Posterior cingulate gyrus (tissue), 11 donors: Measurements from ENCODE around the gene GLOD5.

Experiments used
- DNase-seq, 10 donors: peaks; one replicate each; pipeline versions ENCODE4 v3.0.0 to v3.0.0-alpha.2; 2020 to 2021; ENCODE audit warnings: mixed read lengths in 3 of 10
- intact Hi-C: fragments of 100-400 bp; cut with DNase I; formaldehyde crosslinking; loops from one replicate; pipeline ENCODE4 v1.15.1; 2023

GLOD5 gene

DNA sequence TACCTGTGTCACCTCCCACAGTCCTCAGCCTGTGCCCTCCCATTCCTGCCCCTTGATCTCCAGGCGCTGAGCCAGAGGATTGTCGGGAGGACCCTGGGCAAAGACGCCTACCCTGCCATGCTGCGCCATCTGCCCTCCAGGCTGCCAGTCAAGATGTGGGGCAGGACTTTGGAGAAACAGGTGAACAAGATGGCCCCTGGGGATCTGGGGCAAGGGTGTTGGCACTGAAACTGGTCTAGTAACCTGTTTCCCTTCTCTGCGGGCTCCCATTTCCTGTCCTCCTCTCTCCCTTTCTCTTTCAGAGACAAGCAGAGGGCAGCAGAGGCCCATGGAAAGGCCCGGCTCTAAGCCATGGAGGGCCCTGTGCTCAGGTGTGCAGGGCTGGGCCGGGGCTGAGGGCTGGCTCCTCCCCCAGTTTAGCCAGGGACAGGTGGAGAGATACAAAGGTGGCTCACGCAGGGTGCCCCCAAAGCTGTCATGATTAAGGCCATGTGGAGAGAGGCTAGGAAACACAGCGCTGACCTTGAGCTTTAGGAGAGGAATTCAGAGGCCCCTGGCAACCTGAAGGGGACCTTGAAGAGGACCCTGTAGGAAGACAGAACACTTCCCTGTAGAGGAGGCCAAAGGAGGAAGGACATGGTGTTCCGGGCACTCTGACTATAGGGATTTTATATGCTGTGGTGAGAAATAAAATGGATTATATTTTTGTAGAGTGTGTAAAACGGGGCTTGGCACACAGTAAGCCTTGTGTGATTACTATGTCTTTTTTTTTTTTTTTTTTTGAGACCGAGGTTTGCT lies at the start of gene GLOD5:
GLOD5 (plus strand) TSS at position 74 of the 798 bp plus-strand sequence; CDS start at position 118, 44 bp downstream.
- intact Hi-C loops: no loop called here
- no peak for DNase-seq

DNA sequence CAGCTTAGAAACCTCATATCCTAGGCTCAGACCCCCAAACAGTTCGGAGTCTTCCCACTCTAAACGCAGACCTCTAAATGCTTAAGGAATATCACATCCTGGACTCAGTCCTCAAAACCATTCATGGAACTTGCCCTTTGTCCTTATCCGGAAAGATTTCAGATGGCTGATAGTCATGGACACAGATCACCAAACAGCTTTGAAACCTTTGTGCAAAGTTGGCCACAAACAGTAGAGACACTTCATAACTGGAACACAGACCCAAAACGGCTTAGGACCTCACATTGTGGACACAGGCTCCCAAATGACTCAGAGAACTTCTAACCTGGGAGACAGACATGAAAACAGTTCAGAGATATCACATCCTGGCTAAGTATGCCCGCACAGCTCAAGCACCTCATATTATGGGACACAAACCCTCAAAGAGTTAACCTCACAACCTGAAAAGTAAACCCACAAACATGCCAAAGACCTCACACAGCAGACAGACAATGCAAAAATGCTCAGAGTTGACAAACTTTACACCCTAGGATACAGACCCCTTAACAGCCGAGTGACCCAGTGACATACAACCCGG lies 49.5 kb upstream of the GLOD5 start:
- no peak for DNase-seq
- intact Hi-C loops: no loop called here

DNA sequence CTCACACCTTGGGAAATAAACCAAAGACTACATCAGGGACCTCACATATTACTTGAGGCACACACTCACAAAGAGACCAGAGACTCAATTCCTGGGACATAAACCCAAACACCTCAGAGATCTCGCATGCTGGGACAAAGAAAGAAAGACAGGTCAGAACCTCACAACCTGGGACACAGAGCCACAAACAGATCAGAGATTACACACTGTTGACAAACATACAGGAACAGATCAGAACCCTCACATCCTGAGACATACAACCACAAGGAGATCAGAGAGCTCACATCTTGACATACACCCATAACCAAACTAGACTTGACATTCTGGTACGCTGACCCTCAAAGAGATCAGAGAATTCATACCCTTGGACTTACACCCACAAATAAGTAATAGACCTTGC lies 47.7 kb upstream of the GLOD5 start:
- DNase-seq: no peak
- intact Hi-C loops: no loop called here

DNA sequence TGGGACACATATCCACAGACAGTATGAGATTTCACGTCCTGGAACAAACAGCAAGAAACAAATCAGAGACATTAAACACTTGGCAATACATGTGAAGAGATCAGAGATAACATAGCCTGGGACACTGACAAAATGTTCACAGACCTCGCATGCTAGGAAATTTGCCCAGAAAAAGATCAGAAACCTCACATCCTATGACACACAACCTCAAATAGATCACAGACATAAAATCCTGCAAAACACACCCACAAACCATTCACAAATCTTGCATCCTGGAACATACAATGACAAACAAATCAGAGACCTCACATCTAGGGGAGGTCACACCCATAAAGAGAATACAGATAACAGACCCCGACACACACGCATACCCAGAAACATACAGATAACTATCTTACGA lies 47.0 kb upstream of the GLOD5 start:
- DNase-seq: no peak
- intact Hi-C loops: no loop called here

DNA sequence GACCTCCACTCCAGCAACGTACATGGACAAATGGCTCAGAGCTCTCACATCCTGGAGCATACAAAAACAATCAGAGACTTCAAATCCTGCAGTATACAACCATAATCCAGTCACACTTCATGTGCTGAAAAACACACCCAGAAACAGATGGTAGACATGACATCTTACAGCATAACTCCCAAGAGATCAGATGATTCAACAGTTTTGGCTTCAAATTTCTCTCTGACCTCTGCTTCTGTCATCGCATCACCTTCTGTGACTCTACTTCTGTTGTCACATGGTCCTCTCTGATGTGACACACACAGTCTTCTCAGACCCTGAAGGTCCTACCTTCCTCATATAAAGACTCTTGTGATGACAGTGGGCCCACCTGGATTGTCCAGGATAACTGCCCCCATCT lies 46.5 kb upstream of the GLOD5 start:
- DNase-seq: no peak
- intact Hi-C loops: no loop called here

DNA sequence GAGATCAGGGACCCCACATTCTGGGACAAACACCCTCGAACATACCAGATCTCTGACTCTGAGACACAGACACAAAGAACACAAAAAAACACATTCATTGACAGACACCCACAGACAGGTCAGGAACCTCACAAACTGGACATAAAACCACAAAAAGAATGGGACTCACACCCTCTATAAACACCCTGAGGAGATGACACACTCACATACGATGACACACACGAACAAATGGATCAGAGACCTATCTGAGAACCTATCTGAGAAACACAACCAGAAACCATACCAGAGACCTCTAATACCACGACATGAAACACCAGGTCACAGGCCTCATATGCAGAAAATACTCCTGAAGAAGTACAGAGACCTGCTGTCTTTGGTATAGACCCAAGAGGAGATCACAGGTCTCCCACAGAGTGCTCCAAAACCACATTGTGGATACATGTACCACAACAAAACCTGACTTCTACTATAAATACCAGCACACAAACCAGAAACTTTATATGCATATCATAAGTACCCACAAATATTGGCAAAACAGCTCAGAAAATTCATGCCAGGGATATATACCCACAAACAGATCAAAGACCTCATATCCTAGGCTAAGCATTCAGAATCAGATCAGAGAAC lies 45.6 kb upstream of the GLOD5 start:
- intact Hi-C loops: no loop called here
- DNase-seq: no peak

DNA sequence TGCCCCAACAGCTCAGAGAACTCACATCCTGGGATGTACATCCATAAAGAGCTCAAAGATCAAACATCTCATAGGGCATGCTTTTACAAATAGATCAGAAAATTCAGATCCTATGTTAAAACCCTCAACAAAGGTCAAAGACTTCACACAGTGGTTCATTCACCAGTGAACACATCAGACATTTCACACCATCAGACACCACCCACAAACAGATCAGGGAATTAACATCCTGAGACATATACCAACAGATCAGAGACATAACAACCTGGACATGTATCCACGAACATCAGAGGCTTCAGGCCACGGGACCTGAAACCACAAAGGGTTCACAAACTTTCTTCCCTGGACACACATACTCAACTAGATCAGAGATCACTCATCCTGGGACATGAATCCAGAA lies 41.6 kb upstream of the GLOD5 start:
- no peak for DNase-seq
- intact Hi-C loops: no loop called here

DNA sequence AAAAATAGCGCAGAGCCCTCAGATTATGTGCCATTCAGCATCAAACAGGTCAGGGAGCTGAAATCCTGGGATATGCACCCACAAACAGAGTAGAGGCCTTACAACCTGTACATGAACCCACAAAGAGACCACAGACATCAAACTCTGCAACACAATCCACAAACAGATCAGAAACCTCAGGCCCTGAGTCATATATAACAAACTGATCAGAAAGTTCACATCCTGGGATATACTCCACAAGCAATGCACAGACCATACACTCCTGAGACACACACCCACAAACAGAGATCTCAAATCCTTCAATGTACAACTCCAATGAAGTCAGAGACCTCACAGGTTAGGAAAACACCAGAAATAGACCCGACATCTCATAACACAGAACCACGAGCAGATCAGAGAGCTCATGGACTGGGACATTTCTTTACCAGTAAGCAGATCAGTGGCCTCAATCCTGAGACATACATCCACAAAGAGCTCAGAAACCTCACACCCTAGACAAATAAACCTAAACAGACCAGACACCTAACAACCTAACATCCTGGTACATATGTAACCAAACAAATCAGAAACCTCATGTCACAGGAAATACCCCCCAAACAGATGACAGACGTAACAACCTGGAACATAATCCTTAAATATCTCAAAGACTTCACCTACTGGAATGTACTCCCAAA lies 40.8 kb upstream of the GLOD5 start:
- DNase-seq: no peak
- intact Hi-C loops: no loop called here

DNA sequence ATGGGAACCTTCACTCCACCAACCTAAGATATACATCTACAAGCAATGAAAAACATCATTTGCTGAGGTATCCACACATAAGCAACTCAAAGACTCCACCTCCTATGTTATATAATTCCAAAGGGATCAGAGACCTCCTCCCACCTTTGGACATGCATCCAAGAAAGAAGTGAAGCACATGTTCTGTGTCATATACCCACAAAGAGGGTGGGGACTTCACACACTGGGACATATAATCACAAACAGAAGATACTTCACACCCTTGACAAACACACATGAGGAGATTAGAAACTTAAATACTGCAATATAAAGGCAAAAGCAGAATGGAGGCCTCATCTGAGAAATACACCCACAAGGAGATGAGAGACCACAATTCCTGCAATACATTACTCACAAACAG lies 39.6 kb upstream of the GLOD5 start:
- no peak for DNase-seq

DNA sequence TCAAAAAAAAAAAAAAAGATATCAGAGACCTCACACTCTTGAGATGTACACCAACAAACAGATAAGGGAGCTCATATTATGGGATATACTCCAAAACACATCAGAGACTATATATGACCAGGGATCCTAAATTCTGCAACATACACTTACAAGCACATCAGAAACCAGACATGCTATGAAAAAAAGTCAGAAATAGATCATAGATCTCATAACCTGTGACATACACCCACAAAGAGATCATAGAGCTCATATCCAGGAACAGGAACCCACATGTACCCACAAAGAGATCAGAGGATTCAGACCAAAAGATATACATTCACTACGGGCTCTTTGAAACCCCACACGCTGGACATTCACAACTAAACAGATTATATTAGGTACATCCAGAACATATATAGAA lies 35.0 kb upstream of the GLOD5 start:
- no peak for DNase-seq
- intact Hi-C loops: no loop called here

More for the DNA sequence above, 39.6 kb upstream of the GLOD5 start:
- intact Hi-C loops: no loop called here

DNA sequence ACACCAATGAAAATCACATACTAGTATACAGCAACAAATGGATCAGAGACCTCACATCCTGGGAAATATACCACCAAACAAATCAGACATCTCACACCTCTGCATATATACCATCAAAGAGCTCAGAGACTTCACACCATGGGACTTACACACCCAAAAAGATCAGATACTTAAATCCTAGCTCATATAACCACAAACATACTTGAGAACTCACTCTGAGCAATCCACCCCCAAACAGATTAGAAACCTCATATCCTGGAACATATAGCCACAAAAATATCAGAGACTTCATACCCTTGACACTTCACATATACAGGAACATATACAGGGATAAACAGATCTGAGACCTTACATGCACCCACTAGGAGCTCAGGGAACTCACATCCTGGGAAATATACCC lies 32.9 kb upstream of the GLOD5 start:
- no peak for DNase-seq
- intact Hi-C loops: no loop called here

DNA sequence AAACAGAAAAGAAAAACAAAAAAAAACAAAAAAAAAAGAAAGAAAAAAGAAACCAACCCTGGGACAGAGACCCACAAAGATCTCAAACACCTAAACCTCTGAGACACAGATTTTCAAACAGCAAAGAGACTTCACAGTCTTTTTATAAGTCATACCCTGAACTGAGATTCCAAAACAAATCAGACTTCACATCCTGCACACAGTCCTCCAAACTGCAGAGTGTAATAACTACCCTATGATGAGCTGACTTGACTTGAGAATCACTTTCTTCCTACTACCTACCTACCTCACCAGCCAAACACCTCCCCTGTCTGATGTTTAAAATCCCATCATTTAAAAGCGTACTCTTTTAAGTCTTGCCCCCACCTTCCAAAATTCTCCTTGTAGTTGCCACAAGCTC lies 25.2 kb upstream of the GLOD5 start:
- no peak for DNase-seq
- intact Hi-C loops: loop anchor here (2.0 kb wide), 1 partner anchor 64 kb away; no protein-coding TSS in a partner anchor

DNA sequence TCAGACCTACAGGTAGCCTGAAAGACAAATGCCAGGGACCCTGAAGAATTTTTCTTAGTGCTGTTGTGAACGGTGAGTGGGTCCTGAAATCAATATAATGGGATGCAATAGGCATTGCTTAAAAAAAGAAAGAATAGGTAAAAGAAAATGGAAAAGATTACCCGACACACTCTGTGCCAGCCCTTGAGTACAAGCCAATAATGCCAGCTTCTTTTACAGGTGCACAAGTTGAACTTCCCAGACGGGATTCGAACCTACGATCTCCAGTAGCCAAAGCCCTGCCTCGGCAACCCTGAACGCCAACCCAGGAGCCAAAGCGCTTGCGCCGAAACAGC lies 24.7 kb upstream of the GLOD5 start:
- no peak for DNase-seq
- intact Hi-C loops: loop anchor here (1.0 to 2.0 kb wide), 2 partner anchors 61 to 64 kb away; no protein-coding TSS in a partner anchor

DNA sequence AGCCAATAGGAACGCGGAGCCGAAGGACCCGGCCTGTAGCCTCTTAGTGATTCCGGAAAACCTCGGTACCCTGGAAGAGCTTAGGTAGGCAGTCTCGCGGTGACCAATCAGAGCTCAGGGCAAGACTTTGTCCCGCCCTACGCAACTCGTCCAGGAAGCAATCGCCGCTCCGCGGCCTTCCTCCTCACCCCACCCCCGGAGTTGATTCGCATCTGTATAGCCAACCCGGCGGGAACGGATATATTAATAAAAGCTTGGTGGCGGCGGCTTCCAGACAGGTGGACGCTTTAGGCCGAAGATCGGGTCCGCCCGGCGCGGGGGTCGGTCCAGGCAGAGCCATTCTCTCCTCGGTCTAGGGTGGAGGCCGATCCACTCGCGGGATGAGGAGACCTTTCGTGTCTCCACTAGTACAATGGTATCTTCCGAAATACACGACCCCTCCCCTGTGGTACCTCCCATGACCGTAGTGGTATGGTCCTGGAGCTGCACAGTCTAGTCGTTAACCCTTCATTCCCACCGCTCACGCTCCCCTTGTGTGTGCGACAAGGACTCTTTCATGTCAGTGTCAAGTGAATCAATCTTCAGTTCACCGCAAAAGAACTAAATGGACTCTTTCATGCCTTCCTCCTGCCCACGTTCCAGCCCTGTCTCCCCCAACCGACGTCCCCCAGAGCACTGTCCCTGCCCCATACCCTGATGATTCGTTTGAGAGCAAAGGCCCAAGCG lies 24.2 kb upstream of the GLOD5 start:
- intact Hi-C loops: loop anchor here (1.0 to 2.0 kb wide), 2 partner anchors 61 to 63 kb away; no protein-coding TSS in a partner anchor
- DNase-seq: peak; percentile 82 to 99 (median 86)

DNA sequence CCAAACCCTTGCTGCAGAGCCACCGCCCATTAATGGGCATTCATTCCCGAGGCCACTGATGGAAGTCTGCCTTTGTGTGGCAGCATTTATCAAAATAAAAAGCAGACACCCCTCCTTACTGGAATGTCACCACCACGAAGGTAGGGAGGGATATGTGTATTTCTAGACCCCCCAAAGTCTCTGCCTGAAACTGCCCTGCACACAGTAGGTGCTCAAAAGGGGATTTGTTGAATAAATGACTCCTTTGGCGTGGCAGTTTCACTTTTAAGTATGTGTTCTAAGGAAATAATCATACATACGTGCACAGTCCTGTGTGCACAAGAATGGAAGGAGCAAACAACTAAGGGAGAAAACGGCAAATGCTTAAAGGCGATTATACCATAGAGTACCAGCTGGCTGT lies 23.6 kb upstream of the GLOD5 start:
- no peak for DNase-seq
- intact Hi-C loops: loop anchor here (1.0 to 2.0 kb wide), 2 partner anchors 62 to 63 kb away; no protein-coding TSS in a partner anchor

DNA sequence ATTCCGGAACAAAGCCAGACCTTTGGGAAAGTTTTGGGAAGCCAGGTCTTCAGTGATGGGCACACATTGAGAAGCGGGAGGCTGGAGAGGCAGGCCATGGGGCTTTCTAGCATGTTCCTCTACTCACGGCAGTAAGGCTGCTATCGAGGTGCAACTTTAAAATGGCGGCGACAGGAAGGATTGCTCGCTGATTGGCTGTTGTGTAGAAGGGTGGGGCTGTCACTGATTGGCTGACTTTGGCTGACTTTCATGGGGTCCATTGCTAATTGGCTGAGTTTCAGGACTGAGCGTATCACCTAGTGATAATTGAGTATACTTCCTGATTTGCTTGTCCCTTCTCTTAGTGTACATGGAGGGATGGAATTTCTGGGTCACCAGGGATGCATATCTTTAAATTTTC lies 19.7 kb upstream of the GLOD5 start:
- intact Hi-C loops: no loop called here
- no peak for DNase-seq

DNA sequence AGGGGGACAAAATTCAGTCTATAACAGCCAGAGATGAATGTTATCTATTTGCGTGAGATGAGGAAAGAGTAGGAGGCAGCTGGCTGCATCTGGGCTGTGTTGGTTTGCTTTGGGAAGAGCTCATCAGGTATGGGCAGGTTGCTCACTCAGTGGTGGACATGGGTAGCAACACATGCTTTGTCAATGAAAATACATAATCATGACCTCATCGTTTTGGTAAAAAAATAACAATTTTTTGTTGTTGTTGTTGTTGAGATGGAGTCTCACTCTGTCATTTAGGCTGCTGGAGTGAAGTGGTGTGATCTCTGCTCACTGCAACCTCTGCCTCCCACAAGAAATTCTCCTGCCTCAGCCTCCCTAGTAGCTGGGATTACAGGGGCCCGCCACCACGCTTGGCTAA lies 16.3 kb upstream of the GLOD5 start:
- DNase-seq: no peak

DNA sequence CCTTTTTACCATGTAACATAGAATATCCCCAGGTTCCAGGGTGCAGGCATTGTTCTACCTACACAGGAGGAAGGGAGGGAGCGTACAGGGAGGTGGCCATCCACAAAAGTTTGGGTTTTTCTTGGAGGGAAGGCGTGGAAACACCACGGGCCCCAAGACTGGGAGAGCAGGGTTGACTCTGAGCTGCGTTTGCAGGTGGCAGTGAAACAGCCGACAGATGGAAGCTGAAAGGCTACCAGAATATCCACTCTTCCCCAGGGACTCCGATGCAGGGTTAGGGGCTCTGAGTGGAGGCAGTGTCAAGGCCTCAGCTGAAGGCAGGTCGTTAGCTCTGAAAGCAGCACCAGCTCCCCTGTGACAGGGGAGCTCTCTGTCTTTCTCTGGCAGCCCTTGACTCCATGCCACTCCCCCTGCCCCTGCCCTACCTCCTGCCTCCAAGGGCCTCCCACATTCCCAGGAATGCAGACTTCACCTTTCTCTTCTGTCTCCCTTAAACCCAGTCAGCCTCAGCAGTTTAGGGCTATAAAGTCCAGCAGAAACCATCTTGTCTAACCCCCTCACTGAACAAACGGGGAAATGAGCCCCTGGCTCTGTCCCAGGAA lies 14.0 kb upstream of the GLOD5 start:
- no peak for DNase-seq
- intact Hi-C loops: no loop called here

More for the DNA sequence above, 16.3 kb upstream of the GLOD5 start:
- intact Hi-C loops: no loop called here

DNA sequence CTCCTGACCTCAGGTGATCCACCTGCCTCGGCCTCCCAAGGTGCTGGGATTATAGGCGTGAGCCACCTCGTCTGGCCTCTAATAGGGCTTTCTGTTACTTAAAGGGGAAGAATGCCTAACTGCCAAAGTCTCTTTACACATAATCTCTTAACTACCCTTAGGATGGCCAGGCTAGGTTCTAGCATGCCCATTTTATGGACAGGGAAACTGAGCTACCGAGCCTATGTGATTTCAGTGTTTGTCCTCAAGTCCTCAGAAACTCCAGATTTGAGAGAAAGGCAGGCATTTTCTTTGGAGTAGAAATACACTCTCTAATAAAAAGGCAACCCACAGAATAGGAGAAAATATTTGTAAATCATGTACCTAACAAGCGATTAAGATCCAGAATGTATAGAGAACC lies 12.4 kb upstream of the GLOD5 start:
- intact Hi-C loops: no loop called here
- no peak for DNase-seq

DNA sequence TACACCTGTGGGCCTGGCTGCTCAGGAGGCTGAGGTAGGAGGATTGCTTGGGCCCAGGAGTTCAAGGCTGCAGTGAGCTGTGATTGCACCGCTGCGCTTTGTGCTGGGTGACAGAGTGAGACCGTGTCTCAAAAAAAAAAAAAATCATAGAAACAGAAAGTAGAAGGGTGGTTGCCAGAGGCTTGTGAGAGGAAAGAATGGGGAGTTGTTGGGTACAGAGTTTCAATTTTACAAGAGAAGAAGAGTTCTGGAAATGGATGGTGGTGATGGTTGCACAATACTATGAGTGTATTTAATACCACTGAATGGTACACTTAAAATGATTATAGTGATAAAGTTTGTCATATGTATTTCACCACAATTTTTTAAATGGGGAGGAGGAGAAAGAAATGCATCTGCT lies 10.2 kb upstream of the GLOD5 start:
- DNase-seq: no peak
- intact Hi-C loops: no loop called here
